LNCaP clone FGC (cell line): ENCODE measurements around the gene ATXN1.
"Not testable (repeated sequence)": the region's sequence is repeated elsewhere in the genome, so short reads cannot be mapped to it uniquely, and the experiment has no call there.

ENCODE experiments used
- DNase-seq: peaks from one replicate; pipeline ENCODE4 v3.0.0-alpha.2; 2011; ENCODE audit warnings: low read depth
- H3K4me3 ChIP-seq: 2 replicates; pipeline ENCODE4 v1.5.1; 2011; ENCODE audit warnings: mild to moderate bottlenecking, low read depth, low read length, control low read depth
- TF ChIP-seq, protein P1 (sequence below): IDR thresholded peaks from 2 replicates; pipeline ENCODE4 v1.5.1; 2012; ENCODE audit warnings: mild to moderate bottlenecking; ENCODE audit not compliant: control insufficient read depth, insufficient read depth; ENCODE audit errors: extremely low read depth

Gene ATXN1

DNA sequence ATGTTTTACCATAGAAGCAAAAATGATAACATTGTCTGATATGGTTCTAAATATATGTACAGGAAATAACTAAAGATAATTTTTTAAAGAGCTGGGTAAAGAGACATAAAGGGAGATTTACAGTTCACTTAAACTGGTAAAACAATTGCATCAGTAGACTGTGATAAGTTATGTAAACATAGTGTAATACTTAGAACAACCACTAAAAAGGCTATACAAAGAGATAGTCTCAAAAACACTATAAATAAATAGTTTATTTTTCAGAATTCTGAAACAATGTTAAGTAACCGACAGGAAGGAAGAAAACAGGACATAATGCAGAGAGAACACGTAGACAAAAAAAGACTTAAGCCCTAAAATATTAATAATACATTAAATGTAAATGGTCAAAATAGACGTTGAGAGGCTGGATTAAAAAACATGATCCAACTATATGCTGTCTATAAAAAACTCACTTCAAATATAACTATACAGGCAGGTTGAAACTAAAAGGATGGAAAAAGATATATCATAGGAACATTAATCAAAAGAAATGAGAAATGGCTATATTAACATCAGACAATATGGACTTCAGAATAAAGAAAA is 32.7 kb upstream of the ATXN1 start:
- DNase-seq, result no peak
- TF ChIP-seq, protein P1, sequence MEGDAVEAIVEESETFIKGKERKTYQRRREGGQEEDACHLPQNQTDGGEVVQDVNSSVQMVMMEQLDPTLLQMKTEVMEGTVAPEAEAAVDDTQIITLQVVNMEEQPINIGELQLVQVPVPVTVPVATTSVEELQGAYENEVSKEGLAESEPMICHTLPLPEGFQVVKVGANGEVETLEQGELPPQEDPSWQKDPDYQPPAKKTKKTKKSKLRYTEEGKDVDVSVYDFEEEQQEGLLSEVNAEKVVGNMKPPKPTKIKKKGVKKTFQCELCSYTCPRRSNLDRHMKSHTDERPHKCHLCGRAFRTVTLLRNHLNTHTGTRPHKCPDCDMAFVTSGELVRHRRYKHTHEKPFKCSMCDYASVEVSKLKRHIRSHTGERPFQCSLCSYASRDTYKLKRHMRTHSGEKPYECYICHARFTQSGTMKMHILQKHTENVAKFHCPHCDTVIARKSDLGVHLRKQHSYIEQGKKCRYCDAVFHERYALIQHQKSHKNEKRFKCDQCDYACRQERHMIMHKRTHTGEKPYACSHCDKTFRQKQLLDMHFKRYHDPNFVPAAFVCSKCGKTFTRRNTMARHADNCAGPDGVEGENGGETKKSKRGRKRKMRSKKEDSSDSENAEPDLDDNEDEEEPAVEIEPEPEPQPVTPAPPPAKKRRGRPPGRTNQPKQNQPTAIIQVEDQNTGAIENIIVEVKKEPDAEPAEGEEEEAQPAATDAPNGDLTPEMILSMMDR, result no peak
- no peak overlapping the region for H3K4me3 ChIP-seq

DNA sequence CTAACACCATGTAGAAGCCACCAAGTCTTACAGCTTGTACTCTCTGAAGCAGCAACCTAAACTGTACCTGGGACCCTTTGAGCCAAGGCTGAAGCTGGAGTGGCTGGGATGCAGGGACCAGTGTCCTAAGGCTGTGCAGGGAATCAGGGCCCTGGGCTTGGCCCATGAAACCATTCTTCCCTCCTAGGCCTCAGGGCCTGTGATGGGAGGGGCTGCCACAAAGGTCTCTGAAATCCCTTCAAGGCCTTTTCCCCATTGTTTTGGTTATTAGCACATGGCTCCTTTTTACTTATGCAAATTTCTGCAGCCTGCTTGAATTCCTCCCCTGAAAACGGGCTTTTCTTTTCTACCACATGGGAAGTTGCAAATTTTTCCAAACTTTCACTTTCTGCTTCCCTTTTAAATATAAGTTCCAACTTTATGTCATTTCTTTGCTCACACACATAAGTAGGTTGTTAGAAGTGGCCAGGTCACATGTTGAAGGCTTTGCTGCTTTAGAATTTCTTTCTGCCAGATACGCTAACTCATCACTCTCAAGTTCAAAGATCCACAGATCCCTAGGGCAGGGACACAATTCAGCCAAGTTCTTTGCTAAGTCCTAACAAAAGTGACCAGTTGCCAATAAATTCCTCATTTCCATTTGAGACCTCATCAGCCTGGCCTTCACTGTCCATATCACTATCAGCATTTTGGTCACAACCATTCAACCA is 28.2 kb upstream of the ATXN1 start:
- H3K4me3 ChIP-seq, result no peak overlapping the region
- no peak for DNase-seq
- TF ChIP-seq, protein P1, result no peak

DNA sequence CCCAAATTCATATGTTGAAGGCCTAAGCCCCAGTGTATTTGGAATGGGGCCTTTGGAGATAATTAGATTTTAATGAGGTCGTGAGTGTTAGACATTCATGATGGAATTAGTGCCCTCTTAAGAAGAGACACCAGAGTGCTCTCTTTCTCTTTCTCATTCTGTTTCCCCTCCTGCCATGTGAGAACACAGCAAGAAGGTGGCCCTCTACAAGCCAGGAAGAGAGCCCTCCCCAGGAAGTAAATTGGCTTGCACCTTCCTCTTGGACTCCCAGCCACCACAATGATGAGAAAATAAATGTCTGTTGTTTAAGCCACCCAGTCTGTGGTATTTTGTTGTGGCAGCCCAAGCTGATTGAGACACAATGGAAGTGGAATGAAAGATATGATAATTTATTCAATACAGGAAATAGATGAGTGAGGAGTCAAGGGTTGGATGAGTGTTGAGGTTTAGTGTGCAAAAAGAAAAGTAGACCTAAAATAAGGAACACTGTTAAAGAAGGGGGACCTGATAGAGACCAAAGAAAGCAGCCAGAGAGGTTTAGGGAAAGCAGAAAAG is 25.9 kb upstream of the ATXN1 start:
- TF ChIP-seq, protein P1, result no peak
- H3K4me3 ChIP-seq, result no peak overlapping the region
- no peak for DNase-seq

DNA sequence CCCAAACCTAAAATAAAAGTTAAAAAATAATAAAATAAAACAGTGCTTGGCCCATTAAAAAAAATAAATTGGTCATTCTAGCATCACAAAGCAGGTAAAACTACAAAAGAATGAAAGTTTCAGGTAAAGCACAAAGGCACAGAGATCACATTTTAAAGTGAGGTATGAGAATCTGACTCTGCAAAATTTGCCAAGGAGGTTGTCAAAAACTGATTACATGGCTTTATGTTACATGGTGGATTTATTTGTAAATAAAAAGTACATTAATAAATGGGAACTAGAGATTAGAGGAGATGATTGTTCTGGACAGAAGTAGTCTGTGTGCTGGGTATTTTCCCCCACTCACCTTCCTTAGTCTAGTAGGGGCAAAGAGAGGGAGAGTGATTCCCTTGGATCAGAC is 24.2 kb upstream of the ATXN1 start:
- TF ChIP-seq, protein P1, result no peak
- no peak for DNase-seq
- no peak overlapping the region for H3K4me3 ChIP-seq

DNA sequence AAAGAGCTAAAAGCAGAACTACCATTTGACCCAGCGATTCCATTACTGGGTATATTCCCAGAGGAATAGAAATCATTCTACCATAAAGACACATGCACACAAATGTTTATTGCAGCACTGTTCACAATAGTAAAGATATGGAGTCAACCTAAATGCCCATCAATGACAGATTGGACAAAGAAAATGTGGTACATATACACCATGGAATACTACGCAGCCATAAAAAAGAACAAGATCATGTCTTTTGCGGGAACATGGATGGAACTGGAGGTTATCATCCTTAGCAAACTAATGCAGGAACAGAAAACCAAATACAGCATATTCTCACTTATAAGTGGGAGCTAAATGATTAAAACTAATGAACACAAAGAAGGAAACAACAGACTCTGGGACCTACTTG is 23.7 kb upstream of the ATXN1 start:
- DNase-seq, H3K4me3 ChIP-seq: not testable (repeated sequence)

DNA sequence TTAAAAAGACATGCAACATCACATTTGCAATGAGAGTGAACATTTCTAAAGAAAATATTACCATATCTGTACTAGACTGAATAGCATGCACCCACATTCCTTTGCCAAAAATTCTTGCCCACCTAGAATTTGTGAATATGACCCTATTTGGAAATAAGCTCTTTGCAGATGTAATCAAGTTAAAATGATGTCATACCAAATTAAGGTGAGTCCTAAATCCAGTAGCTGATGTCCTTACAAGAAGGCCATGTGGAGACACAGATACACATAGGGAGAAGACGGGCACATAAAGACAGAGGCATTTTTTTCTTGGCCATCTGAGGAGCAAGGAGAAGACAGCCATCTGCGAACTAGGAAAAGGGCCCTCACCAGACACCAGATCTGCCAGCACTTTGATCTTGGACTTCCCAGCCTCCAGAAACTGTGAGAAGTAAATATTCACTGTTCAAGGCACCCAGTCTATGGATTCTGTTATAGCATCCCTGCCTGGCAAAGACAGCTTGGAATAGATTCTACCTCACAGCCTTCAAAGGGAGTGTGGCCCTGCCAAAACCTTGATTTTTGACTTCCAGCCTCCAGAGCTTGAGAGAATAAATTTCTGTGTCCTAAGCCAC is 22.8 kb upstream of the ATXN1 start:
- TF ChIP-seq, protein P1, result no peak
- DNase-seq, result no peak
- H3K4me3 ChIP-seq, result no peak overlapping the region

DNA sequence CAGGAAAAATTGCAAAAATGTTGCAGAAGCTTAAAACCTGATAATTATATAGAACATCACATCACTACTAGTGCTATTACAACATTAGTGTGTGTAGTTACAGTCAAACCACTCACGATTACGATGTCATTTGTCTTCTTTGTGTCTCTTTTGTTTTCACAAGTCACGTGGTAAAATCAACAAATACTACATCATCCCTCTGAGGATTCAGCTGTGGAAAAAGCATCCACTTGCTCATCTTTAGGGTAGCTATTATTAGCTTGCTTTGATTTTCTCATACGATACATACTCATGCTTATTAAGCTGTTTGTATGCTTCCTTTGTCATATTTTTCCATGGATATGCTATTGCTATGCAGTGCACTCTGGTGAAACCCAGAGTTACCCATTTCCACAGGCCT is 22.2 kb upstream of the ATXN1 start:
- H3K4me3 ChIP-seq, result no peak overlapping the region
- no peak for DNase-seq
- TF ChIP-seq, protein P1, result no peak
